Measurements from ENCODE around the gene MACROH2A1.

Gene MACROH2A1

DNA sequence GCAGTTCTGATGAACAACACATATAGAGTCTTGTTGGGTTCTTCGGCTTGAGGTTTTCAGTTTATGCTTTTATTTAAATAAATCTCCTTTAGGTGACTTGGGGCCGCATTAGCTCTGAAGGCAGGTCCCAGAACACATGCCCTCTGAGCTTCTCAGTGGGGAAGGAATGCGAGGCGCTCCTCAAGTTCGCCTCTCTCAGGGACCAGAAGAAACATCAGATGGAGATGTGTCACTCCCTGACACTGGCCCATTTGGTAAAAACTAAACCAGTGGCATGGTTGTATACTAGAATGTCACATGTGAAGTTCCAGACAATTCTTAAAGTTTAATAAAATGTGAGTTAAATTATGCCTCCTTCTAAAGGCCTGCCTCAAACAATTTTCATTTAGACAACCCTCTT lies 1.9 kb downstream of the MACROH2A1 start:
- DNase-seq (ENCODE audit: low read depth): no peak

DNA sequence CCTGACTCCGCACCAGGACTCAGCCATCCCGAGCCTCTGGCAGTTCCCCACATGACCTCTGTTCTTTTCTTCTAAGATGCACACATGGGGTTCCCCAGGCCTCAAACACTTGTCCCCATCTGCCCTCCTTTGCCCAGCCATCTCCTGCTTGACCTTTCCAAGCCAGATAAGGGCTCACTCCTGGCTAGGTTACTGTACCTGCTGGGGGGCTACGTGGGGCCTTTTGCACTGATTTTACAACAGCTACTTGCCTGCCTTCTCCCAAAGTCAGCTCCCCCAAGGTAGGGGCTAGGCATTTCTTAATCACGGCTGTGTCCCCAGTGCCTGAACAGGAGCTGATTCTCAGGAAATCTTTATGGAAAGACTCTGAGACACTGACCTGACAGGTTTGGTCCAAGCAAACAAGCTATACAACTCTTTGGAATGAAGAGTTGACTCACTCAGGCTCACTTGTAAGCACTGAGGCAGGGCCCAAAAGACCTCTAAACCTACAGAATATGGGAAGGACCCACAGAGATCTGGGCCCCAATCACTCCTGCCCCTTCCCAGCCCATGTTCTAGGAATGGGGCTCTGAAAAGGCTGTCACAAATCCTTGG lies 2.5 kb downstream of the MACROH2A1 start:
- no peak for DNase-seq (ENCODE audit: low read depth)

- no peak for DNase-seq (ENCODE audit: low read depth)
Observed at GRCh38 chr5:135395866-135396265, 3.2 kb downstream of the MACROH2A1 start.

GRCh38 chr5:135395451-135395850 lies 3.6 kb downstream of the MACROH2A1 start:
- DNase-seq (ENCODE audit: low read depth): no peak

DNA sequence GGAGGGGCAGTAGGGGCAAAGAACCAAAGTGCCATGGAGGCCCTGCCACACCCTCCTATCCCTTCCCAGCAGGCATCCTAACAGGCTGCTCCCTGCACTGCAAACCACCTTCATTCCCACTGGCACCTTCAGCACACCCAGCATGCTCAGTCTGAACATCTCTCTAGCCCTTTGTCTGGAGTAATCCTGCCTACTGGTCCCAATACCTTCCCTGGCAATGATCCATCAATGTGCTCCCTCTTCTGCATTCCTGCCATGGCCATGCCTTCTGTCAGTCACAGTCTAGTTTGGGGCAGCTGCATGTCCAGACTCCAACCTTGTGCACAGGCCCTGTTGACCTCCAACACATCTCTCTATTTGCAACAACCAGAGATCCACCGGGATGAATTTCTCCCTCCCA lies 4.9 kb downstream of the MACROH2A1 start:
- no peak for DNase-seq (ENCODE audit: low read depth)

DNA sequence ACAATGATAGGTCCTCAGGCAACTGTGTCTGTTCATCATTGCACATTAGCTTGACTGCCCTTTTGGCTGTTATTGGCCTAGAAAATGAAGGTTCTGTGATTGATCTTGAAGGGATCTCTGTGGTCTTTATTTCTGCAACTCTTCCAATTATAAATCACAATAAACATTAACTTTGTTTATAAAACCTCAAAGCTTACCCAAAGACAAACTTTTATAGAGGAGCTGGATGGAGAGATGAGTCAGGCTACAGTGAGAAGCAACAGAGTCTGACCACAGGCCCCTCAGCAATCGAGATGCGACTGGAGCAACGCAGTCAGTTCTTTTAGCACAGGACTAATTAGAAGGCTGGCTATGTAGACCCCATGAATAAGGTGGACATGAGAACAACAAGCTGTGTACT lies 5.3 kb downstream of the MACROH2A1 start:
- no peak for DNase-seq (ENCODE audit: low read depth)

- DNase-seq (ENCODE audit: low read depth): no peak
Observed at GRCh38 chr5:135393229-135393628, 5.8 kb downstream of the MACROH2A1 start.

DNA sequence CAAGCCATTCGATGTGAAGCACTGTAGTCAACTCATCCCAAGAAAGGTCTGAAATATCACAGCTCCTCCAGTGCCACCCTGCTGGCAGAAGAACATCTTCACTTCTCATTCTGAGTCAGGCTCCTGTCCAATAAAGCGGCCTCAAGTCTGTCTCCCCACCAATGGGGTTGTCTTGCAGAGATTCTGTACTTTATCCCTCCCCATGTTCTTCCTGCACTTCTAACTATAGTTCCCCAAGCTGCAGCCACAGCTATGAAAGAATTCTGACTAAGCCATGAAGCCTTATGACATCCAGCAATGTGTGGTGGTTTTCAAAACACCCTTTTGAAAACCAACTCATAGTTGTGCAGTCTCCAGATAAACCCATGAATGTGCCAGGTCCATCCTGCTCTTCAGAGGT lies 6.8 kb downstream of the MACROH2A1 start:
- DNase-seq (ENCODE audit: low read depth): no peak

- no peak for DNase-seq (ENCODE audit: low read depth)
Observed at GRCh38 chr5:135391869-135392255, 7.2 kb downstream of the MACROH2A1 start.

GRCh38 chr5:135391116-135391868 lies 7.7 kb downstream of the MACROH2A1 start:
- DNase-seq (ENCODE audit: low read depth): no peak

DNA sequence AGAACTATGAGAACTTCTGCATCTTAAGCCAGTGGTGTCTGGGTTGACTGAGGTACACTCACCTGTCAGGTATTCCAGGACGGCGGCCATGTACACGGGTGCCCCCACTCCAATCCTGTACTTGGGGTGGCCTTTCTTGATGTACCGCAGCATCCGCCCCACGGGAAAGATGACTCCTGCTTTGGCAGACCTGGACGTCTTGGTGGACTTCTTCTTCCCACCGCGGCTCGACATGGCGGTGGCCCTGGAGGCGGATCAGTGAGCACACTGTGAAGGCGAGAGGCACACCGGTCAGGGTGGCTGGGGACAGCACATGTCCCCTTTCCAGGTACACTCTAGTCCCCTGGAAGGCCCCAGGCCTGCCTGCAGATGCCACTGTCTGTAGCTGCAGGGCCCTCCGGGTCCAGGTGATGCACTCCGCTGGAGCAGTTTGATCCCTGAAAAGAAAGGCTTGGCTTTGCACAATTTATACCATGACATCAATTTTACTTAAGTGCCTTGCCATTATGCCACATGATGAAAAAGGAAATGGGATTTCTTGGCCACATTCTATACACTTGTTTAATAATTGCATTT lies 10.1 kb downstream of the MACROH2A1 start:
- DNase-seq (ENCODE audit: low read depth): no peak

DNA sequence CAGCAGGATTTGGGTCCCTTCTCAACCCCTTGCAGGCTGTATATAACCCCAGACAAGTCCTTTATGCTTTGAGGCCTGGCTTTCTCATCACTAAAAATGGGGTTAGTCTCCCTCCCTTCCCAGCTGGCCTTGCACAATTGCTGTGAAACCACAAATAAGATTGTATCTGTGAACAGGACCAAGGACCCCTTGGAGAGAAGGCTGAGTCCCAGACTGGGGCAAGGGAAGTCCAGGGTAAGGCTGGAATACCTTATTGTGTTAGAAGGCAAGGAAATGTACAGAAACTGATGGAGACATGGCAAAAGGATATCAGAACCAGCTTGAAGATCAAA lies 11.4 kb downstream of the MACROH2A1 start:
- no peak for DNase-seq (ENCODE audit: low read depth)

- DNase-seq (ENCODE audit: low read depth): no peak
Observed at GRCh38 chr5:135386886-135387628, 12.0 kb downstream of the MACROH2A1 start.

GRCh38 chr5:135386096-135386495 lies 12.9 kb downstream of the MACROH2A1 start:
- no peak for DNase-seq (ENCODE audit: low read depth)

DNA sequence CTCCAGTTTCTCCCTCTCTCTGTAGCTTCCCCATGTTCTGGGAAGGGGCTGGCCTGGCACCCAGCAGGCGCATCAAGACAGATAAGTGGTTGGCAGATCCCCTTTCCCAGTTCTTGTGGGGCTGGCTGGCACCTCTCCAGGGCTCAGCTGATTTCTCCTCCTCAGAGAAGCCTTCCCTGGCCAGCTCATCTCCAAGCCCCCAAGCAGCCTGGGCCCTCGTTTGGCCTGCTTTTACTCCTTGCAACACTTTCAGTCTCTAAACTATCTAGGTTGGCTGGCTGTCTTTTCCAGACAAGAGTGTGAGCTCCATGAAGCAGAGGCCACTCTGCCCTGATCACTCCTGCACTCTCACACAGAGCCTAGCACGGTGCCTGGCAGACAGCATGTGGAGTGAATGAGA lies 13.5 kb downstream of the MACROH2A1 start:
- DNase-seq (ENCODE audit: low read depth): no peak

DNA sequence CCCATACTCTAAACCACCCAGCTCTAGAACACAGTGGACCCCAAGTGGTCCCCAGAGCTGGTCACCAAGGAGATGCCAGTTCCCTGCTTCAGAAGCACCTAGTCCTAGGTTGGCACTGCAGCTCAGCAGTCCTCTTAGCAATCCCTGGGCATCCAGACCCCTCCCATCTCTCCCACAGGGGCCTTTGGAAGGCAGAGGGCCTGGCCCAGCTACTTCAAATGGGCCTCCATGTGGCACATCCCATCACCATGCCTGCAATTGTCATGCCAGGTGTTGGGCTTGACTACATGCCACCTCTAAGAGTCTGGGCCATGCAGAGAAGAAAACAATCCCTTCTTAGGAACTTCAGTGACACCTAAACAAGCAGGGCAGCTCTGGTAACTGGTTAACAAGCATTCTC lies 14.1 kb downstream of the MACROH2A1 start:
- no peak for DNase-seq (ENCODE audit: low read depth)

DNA sequence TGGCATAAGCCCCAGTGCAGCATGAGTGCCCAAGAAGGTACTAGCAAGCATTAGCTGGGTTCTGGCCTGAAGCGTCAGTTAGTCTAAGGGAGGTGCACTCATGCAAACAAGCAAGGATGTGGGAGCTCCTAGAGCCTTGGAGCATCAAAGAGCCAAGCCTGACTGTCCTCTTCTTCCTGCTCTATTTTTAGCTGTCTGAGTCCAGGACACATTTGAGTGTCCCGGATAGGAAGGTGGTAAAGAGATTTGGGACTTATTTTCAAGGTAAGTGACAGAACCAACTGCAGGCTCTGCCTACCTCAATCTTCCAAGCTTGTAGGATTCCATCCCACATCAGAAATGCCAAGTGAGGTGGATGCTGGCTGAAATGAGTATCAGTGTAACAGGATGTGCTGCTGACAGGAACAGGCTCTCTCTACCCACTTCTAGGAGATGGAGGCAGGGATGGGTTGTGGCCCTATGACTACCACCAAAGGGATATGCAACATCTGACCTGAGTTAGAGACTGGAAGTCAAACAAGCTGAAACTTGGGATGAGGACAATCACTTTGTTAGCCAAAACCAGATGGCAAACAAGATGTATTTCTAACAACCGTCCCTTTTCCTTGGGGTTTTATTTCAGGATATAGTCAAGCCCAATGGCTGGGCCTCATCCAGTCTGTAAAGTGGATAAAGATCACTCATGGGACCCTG lies 15.1 kb downstream of the MACROH2A1 start:
- DNase-seq (ENCODE audit: low read depth): no peak

GRCh38 chr5:135382981-135383380 lies 16.1 kb downstream of the MACROH2A1 start:
- no peak for DNase-seq (ENCODE audit: low read depth)

GRCh38 chr5:135382106-135382790 lies 16.8 kb downstream of the MACROH2A1 start:
- no peak for DNase-seq (ENCODE audit: low read depth)

- no peak for DNase-seq (ENCODE audit: low read depth)
Observed at GRCh38 chr5:135379046-135379654, 19.9 kb downstream of the MACROH2A1 start.
